Measurements from ENCODE around the gene ENC1.

Gene ENC1

GRCh38 chr5:74612045-74612444 is 28.5 kb downstream of the ENC1 start:
- no peaks in the 10 kb centered on the region for H3K36me3 ChIP-seq
- no peak overlapping the region for H3K4me3 ChIP-seq (ENCODE audit: low read depth, low read length)
- TF ChIP-seq, protein P1, sequence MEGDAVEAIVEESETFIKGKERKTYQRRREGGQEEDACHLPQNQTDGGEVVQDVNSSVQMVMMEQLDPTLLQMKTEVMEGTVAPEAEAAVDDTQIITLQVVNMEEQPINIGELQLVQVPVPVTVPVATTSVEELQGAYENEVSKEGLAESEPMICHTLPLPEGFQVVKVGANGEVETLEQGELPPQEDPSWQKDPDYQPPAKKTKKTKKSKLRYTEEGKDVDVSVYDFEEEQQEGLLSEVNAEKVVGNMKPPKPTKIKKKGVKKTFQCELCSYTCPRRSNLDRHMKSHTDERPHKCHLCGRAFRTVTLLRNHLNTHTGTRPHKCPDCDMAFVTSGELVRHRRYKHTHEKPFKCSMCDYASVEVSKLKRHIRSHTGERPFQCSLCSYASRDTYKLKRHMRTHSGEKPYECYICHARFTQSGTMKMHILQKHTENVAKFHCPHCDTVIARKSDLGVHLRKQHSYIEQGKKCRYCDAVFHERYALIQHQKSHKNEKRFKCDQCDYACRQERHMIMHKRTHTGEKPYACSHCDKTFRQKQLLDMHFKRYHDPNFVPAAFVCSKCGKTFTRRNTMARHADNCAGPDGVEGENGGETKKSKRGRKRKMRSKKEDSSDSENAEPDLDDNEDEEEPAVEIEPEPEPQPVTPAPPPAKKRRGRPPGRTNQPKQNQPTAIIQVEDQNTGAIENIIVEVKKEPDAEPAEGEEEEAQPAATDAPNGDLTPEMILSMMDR (IDR thresholded peaks at IDR 0.05; ENCODE audit: low read depth, low read length): no peak
- peaks cover 19% of the 10 kb centered on the region for H3K4me1 ChIP-seq
- DNase-seq: no peak
- H3K9me3 ChIP-seq: no peaks in the 10 kb centered on the region
- no peaks in the 10 kb centered on the region for H3K27me3 ChIP-seq

DNA sequence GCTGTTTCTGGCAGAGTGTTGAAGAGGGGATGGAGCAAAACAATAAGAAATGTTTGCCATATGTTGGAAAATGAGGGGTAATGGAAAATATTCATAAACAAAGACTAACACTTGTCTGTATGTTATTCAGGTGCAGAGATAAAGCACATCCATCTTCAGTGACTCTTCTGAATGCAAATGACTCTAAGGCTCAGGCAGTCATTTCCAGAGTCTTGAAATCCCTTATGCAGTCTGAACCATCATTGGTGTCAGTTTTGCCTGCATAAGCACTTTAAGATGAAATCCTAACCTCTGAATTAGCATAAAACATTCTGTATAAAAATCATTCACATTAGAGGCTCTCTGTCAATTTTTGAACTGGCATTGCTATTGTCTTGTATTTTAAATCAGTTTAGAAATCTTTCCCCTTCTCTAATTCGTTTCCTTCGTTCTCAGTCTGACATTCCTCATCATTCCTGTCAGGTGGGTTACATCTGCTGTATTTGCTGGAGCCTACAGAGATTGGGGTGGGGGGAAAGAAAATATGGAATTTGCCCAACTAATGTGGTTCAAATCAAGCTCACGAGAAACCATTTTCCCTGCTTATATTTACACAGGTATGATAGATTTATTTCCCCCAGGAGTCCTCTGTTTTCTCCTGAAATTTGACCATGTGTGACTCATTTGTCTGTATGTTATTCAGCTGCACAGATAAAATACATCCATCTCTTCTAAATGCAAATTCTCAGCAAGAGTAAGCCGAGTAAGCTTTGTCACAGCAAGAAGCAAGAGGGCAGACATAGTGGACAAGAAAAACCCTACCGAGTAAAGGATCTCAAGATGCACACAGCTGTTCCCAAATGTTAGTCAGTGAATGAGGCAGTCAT is 31.6 kb downstream of the ENC1 start:
- no peak for DNase-seq
- H3K36me3 ChIP-seq: no peaks in the 10 kb centered on the region
- TF ChIP-seq, protein P1 (IDR thresholded peaks at IDR 0.05; ENCODE audit: low read depth, low read length): no peak
- no peak overlapping the region for H3K4me3 ChIP-seq (ENCODE audit: low read depth, low read length)
- H3K4me1 ChIP-seq: peaks cover 3% of the 10 kb centered on the region; the same call in 1 of the 2 replicates
- no peaks in the 10 kb centered on the region for H3K9me3 ChIP-seq
- H3K27me3 ChIP-seq: no peaks in the 10 kb centered on the region

DNA sequence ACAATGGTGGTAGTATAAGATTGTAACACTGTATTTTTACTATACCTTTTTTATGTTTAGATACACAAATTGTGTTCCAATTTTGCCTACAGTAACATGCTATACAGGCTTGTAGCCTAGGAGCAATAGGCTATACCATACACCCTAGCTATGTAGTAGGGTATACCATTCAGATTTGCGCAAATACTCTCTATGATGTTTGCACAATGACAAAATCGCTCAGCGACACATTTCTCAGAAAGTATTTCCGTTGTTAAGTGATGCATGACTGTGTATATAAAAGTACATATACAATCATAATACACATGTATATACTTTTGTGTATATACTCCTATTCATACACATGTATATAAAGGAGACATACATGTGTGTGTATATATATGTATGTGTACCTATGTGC is 34.8 kb downstream of the ENC1 start:
- DNase-seq: no peak
- Histone ChIP-seq H3K36me3 (no peaks in the 10 kb centered on the region), H3K4me3 (ENCODE audit: low read depth, low read length) (no peak overlapping the region), H3K9me3 (no peaks in the 10 kb centered on the region), H3K4me1 (no peaks in the 10 kb centered on the region), H3K27me3 (no peaks in the 10 kb centered on the region)
- TF ChIP-seq, protein P1 (IDR thresholded peaks at IDR 0.05; ENCODE audit: low read depth, low read length): no peak

DNA sequence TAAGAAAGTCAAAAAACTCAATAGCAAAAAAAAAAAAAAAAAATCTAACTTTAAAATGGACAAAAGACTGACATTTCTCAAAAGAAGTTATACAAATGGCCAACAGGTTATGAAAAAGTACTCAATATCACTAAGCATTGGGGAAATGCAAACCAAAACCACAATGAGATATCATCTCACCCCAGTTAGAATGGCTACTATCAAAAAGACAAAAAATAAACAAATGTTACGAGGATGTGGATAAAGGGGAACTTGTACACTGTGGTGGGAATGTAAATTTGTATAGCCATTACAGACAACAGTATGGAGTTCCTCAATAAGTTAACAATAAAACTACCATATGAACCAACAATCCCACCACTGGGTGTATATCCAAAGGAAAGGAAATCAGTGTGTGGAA is 37.2 kb downstream of the ENC1 start:
- Histone ChIP-seq H3K9me3 (no peaks in the 10 kb centered on the region), H3K27me3 (no peaks in the 10 kb centered on the region), H3K4me1 (no peaks in the 10 kb centered on the region), H3K4me3 (ENCODE audit: low read depth, low read length) (no peak overlapping the region), H3K36me3 (no peaks in the 10 kb centered on the region)
- DNase-seq: no peak
- TF ChIP-seq, protein P1 (IDR thresholded peaks at IDR 0.05; ENCODE audit: low read depth, low read length): no peak

DNA sequence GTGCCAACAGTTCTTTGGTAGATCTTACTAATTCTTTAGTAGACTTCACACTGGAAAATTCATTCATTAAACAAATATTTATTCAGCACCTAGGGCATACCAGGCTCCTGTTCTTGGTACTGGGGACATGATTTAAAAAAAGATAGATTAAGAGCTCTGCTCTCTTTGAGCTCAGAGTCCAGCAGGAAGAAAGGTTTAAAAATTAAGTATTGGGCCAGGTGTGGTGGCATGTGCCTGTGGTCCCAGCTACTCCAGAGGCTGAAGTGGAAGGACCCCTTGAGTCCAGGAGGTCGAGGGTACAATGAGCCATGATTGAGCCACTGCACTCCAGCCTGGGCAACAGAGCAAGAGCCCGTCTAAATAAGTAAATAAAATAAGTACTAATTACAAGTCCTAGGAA is 41.4 kb downstream of the ENC1 start:
- no peaks in the 10 kb centered on the region for H3K27me3 ChIP-seq
- no peaks in the 10 kb centered on the region for H3K36me3 ChIP-seq
- H3K4me3 ChIP-seq (ENCODE audit: low read depth, low read length): no peak overlapping the region
- no peaks in the 10 kb centered on the region for H3K9me3 ChIP-seq
- no peak for DNase-seq
- H3K4me1 ChIP-seq: peaks cover 5% of the 10 kb centered on the region
- TF ChIP-seq, protein P1 (IDR thresholded peaks at IDR 0.05; ENCODE audit: low read depth, low read length): no peak

- TF ChIP-seq, protein P1 (IDR thresholded peaks at IDR 0.05; ENCODE audit: low read depth, low read length): no peak
- Histone ChIP-seq H3K36me3 (no peaks in the 10 kb centered on the region), H3K4me3 (ENCODE audit: low read depth, low read length) (no peak overlapping the region), H3K4me1 (peaks cover 7% of the 10 kb centered on the region), H3K9me3 (no peaks in the 10 kb centered on the region), H3K27me3 (no peaks in the 10 kb centered on the region)
- no peak for DNase-seq
These were observed 41.8 kb downstream of the ENC1 start for GRCh38 chr5:74598731-74599130.

All from BE2C (cell line).